Keratinocyte (primary cell): ENCODE data around the gene HMCES. TPM values are rescaled to one million over a fixed set of nuclear protein-coding genes. Genes with fewer than 3 reads are reported as not detected.

Source experiments
- DNase-seq: peaks from one replicate; pipeline ENCODE4 v3.0.0-alpha.2; 2011; ENCODE audit warnings: low read depth, missing footprints, low spot score
- FAIRE-seq: peaks from 2 replicates; lab custom pipeline; 2011; peaks lifted over from hg19 to GRCh38; lab: Jason Lieb, UNC
- H2AFZ ChIP-seq: 2 replicates; pipeline ENCODE4 v1.6.0; 2012; ENCODE audit warnings: low read length, control low read depth, inconsistent platforms; ENCODE audit not compliant: control insufficient read depth
- H3K27ac ChIP-seq: 2 replicates; pipeline ENCODE4 v1.5.1; 2011; ENCODE audit warnings: low read length; ENCODE audit not compliant: control insufficient read depth, insufficient read depth
- H3K27me3 ChIP-seq: 3 replicates; pipeline ENCODE4 v1.6.0; 2011; ENCODE audit warnings: low read length; ENCODE audit not compliant: control insufficient read depth, insufficient read depth; ENCODE audit errors: extremely low read depth
- H3K36me3 ChIP-seq, 2 experiments: 2 replicates in 1 of 2; 3 replicates in 1 of 2; pipeline ENCODE4 v1.5.1; 2011; ENCODE audit warnings: low read length in 2 of 2, mild to moderate bottlenecking in 1 of 2; ENCODE audit not compliant: control insufficient read depth in 2 of 2, insufficient read depth in 2 of 2; ENCODE audit errors: extremely low read depth in 1 of 2
- H3K4me1 ChIP-seq: 3 replicates; pipeline ENCODE4 v1.5.1; 2011; ENCODE audit warnings: low read length; ENCODE audit not compliant: control insufficient read depth, insufficient read depth; ENCODE audit errors: extremely low read depth
- H3K4me2 ChIP-seq: 3 replicates; pipeline ENCODE4 v1.6.0; 2011; ENCODE audit warnings: low read depth, low read length; ENCODE audit not compliant: control insufficient read depth, insufficient read depth; ENCODE audit errors: extremely low read depth
- H3K4me3 ChIP-seq, 3 experiments: fragments of 200-600 bp in 1 of 3; sonication (generic) in 1 of 3; 2 replicates in 2 of 3; 3 replicates in 1 of 3; pipeline ENCODE4 v1.5.1; 2011 to 2016; ENCODE audit warnings: low read length in 3 of 3, mild to moderate bottlenecking in 3 of 3, control low read depth in 2 of 3, inconsistent platforms in 1 of 3, low read depth in 1 of 3, mixed read lengths in 1 of 3, mixed run types in 1 of 3, moderate library complexity in 1 of 3; ENCODE audit not compliant: control insufficient read depth in 2 of 3, insufficient read depth in 2 of 3; ENCODE audit errors: extremely low read depth in 1 of 3
- H3K79me2 ChIP-seq: 2 replicates; pipeline ENCODE4 v1.6.0; 2012; ENCODE audit warnings: low read length; ENCODE audit not compliant: control insufficient read depth, insufficient read depth
- H3K9ac ChIP-seq: 3 replicates; pipeline ENCODE4 v1.6.0; 2011; ENCODE audit warnings: low read length; ENCODE audit not compliant: control insufficient read depth, insufficient read depth; ENCODE audit errors: extremely low read depth
- H3K9me1 ChIP-seq: 3 replicates; pipeline ENCODE4 v1.6.0; 2011; ENCODE audit warnings: low read length; ENCODE audit not compliant: control insufficient read depth, insufficient read depth; ENCODE audit errors: extremely low read depth
- H3K9me3 ChIP-seq: 2 replicates; pipeline ENCODE4 v1.5.1; 2012; ENCODE audit warnings: low read depth, low read length; ENCODE audit not compliant: control insufficient read depth
- H4K20me1 ChIP-seq: 3 replicates; pipeline ENCODE4 v1.6.0; 2011; ENCODE audit warnings: low read length; ENCODE audit not compliant: control insufficient read depth, insufficient read depth; ENCODE audit errors: extremely low read depth
- CTCF ChIP-seq, 3 experiments: IDR thresholded peaks in 1 of 3; conservative IDR thresholded peaks in 1 of 3; optimal IDR thresholded peaks in 1 of 3; 2 replicates in 2 of 3; 3 replicates in 1 of 3; pipeline versions ENCODE3 to v1.5.1; 2011; ENCODE audit warnings: low read length in 3 of 3, mild to moderate bottlenecking in 3 of 3, moderate library complexity in 2 of 3, control low read depth in 1 of 3, inconsistent platforms in 1 of 3; ENCODE audit not compliant: insufficient read depth in 2 of 3; ENCODE audit errors: extremely low read depth in 1 of 3
- EZH2 ChIP-seq: IDR thresholded peaks from one replicate; pipeline ENCODE4 v1.6.1; 2012; ENCODE audit warnings: inconsistent platforms, mild to moderate bottlenecking, low read length, moderate library complexity
- dilution Hi-C: fragments of 300-500 bp; cut with MboI; formaldehyde crosslinking; loops from one replicate; pipeline ENCODE4 v1.7.0; 2020; ENCODE audit warnings: low sequenced_read_pairs; ENCODE audit not compliant: extremely low pct_ligation_motif_present
- polyA plus RNA-seq, 5 experiments: library from polyadenylated mRNA; depleted of rRNA in 3 of 5; stranded (reverse) in 3 of 5; stranded (forward) in 1 of 5; unstranded in 1 of 5; fragments of >200 nt; gene quantifications; 1 replicate in 1 of 5; 2 replicates in 3 of 5; 3 replicates in 1 of 5; pipeline versions ENCODE4 v1.2.1 to v1.2.3, GENCODE V29; 2011 to 2012; ENCODE audit warnings: missing spikeins in 2 of 5, low read depth in 1 of 5, low replicate concordance in 1 of 5

Gene HMCES
- polyA plus RNA-seq, 1 donor (not counting 4 experiments of a cell fraction or from before 2014, with no cell fraction given) = 54.6 TPM

GRCh38 chr3:129277829-129278271 is 820 bp upstream of the HMCES start:
- Histone ChIP-seq H3K9me1 (no peaks in the 10 kb centered on the region), H3K79me2 (peaks cover 10% of the 10 kb centered on the region), H3K36me3 (peaks cover 17 to 21% of the 10 kb centered on the region in 2 experiments), H3K27me3 (no peaks in the 10 kb centered on the region), H3K9ac (peak overlapping the region; percentile 85), H3K27ac (peak overlapping the region; percentile 77), H3K4me3 (peak overlapping the region in 1 of 3 experiments; percentile 83), H3K4me1 (peaks cover 20% of the 10 kb centered on the region), H3K9me3 (no peaks in the 10 kb centered on the region), H4K20me1 (no peaks in the 10 kb centered on the region), H2AFZ (no peak overlapping the region), H3K4me2 (peak overlapping the region; percentile 75)
- TF ChIP-seq CTCF (optimal IDR thresholded peaks at IDR 0.05 in 1 of 3, IDR thresholded peaks at IDR 0.05 in 1 of 3, conservative IDR thresholded peaks at IDR 0.05 in 1 of 3; ENCODE audit: extremely low read depth in 1 of 3, insufficient read depth in 2 of 3, low read length in 3 of 3) (no peak), EZH2 (no peak)
- FAIRE-seq (peak; percentile 13), DNase-seq (no peak)
- dilution Hi-C loops = no loop called here

- Histone ChIP-seq H3K9me1 (no peaks in the 10 kb centered on the region), H3K4me1 (peaks cover 24% of the 10 kb centered on the region)
Observed at GRCh38 chr3:129278966-129279906, 566 bp downstream of the HMCES start.

More at GRCh38 chr3:129278966-129279906, 566 bp downstream of the HMCES start:
- dilution Hi-C loops = no loop called here
- Histone ChIP-seq H3K9ac (peak overlapping the region; percentile 85), H3K9me3 (no peaks in the 10 kb centered on the region), H3K79me2 (peaks cover 22% of the 10 kb centered on the region), H3K4me2 (peak overlapping the region; percentile 83), H3K4me3 (peak overlapping the region; percentile 67 to 85 (median 83)), H3K27ac (peak overlapping the region; percentile 77), H4K20me1 (no peaks in the 10 kb centered on the region), H3K27me3 (no peaks in the 10 kb centered on the region), H3K36me3 (peaks cover 11 to 18% of the 10 kb centered on the region in 2 experiments), H2AFZ (peak overlapping the region; percentile 76)
- FAIRE-seq = no peak
- no peak for DNase-seq
- TF ChIP-seq EZH2 (no peak), CTCF (optimal IDR thresholded peaks at IDR 0.05 in 1 of 3, IDR thresholded peaks at IDR 0.05 in 1 of 3, conservative IDR thresholded peaks at IDR 0.05 in 1 of 3; ENCODE audit: extremely low read depth in 1 of 3, insufficient read depth in 2 of 3, low read length in 3 of 3) (no peak)
